HL-60 (cell line): ENCODE data around the gene TTLL3.
"Not testable (repeated sequence)": the region's sequence is repeated elsewhere in the genome, so short reads cannot be mapped to it uniquely, and the experiment has no call there.

Experiments used
- DNase-seq, 2 experiments: peaks; one replicate each; pipeline ENCODE4 v3.0.0-alpha.2; 2010 to 2020; ENCODE audit warnings: low read depth in 1 of 2, low spot score in 1 of 2
- H3K27ac ChIP-seq: fragments of 250-450 bp; sonication (Bioruptor Pico); replicated peaks from 2 replicates; pipeline ENCODE4 v1.5.1; 2020; ENCODE audit warnings: mild to moderate bottlenecking, moderate library complexity
- H3K27me3 ChIP-seq: fragments of 250-450 bp; sonication (Bioruptor Pico); 2 replicates; pipeline ENCODE4 v1.5.1; 2021; ENCODE audit warnings: mild to moderate bottlenecking, moderate library complexity; ENCODE audit not compliant: insufficient read depth, poor library complexity, severe bottlenecking
- H3K4me3 ChIP-seq: replicated peaks from 2 replicates; pipeline ENCODE4 v1.5.1; 2011; ENCODE audit warnings: mild to moderate bottlenecking, control low read depth, low read length; ENCODE audit not compliant: insufficient read depth
- GABPA ChIP-seq: IDR thresholded peaks from 2 replicates; pipeline ENCODE4 v1.6.1; 2012; ENCODE audit warnings: low read depth
- POLR2AphosphoS5 ChIP-seq: IDR thresholded peaks from 2 replicates; pipeline ENCODE4 v1.6.1; 2012; ENCODE audit warnings: low read depth
- REST ChIP-seq: IDR thresholded peaks from 2 replicates; pipeline ENCODE4 v1.6.1; 2012; ENCODE audit warnings: low read depth; ENCODE audit not compliant: insufficient replicate concordance
- SPI1 ChIP-seq: IDR thresholded peaks from 2 replicates; pipeline ENCODE4 v1.6.1; 2012; ENCODE audit warnings: low read depth, mild to moderate bottlenecking, borderline replicate concordance
- TF ChIP-seq, protein P1 (sequence below): IDR thresholded peaks from one replicate; pipeline ENCODE4 v1.5.1; 2011; ENCODE audit warnings: low read length, control low read depth, inconsistent platforms; ENCODE audit not compliant: insufficient read depth

The TTLL3 gene

DNA sequence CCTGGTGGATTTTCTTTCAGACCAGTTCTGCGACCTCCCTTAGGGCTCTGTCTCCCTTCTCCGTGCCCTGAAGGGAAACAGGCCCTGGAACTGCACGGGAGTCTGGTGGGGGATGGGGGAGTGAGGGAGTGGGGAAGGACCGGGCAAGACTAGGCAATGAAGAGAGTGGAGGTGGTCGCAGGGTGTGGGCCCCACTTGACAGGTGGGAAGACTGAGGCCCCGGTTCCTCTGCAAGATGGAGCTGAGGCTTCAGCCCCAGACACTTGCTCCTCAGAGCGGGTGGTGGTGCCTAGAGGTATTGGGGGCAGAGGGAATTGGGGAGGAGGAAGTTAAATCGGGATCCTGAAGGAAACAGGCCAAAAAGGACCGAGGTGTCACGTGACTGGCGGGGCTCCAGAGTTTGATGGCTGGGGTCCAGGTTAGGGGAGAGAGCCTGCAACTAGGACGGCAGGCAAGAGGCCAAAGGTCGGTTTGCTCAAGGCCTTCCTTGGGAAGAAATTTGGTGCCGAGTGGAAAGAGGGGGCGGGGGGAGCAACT, 39.7 kb upstream of the TTLL3 start:
- no peaks in the 10 kb centered on the region for H3K27me3 ChIP-seq
- peak overlapping the region; percentile 64 for H3K27ac ChIP-seq
- H3K4me3 ChIP-seq, result peak overlapping the region; percentile 80
- DNase-seq, result no peak
- TF ChIP-seq SPI1 (no peak), POLR2AphosphoS5 (no peak), GABPA (no peak), REST (no peak)
- TF ChIP-seq, protein P1, sequence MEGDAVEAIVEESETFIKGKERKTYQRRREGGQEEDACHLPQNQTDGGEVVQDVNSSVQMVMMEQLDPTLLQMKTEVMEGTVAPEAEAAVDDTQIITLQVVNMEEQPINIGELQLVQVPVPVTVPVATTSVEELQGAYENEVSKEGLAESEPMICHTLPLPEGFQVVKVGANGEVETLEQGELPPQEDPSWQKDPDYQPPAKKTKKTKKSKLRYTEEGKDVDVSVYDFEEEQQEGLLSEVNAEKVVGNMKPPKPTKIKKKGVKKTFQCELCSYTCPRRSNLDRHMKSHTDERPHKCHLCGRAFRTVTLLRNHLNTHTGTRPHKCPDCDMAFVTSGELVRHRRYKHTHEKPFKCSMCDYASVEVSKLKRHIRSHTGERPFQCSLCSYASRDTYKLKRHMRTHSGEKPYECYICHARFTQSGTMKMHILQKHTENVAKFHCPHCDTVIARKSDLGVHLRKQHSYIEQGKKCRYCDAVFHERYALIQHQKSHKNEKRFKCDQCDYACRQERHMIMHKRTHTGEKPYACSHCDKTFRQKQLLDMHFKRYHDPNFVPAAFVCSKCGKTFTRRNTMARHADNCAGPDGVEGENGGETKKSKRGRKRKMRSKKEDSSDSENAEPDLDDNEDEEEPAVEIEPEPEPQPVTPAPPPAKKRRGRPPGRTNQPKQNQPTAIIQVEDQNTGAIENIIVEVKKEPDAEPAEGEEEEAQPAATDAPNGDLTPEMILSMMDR, result no peak

- not testable (repeated sequence) for DNase-seq, H3K27ac ChIP-seq, H3K27me3 ChIP-seq, H3K4me3 ChIP-seq
Observed at GRCh38 chr3:9771007-9771406, 39.1 kb upstream of the TTLL3 start.

DNA sequence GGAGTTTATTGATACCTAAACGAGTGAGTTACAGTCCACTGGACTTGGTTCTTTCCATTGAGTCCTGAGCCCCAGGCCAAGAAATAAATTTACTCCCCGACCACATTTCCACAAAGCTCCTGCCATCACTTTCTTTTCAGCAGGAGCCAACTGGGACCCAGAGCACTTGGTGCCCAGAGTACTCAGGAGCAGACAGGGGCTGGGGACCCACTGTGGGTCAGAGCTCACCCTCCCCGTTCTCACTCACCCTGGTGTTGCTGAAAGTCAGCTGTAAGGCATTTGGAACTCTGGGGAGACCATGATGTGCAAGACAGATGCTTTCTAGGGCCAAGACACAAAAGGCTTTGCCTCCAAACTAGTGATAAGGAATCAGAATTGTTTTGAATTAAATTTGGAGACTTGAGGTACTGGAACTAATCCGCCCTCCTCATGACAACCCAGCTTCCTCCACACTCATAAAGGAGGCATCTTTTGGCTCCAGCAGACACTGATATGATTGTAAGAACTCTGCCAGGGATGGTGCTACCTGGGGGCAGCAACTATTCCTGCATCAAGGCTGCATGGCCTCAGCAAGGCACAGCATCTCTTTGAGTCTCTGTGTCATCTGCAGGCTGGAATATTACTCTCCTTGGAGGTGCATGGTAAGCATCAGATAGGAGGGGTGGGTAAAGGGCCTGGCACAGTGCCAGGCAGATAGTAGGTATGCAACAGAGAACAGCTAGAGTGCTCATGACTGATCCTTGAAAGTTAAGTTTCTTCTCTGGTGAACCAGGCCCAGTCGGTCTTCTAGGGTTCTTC, 33.0 kb upstream of the TTLL3 start:
- no peak overlapping the region for H3K4me3 ChIP-seq
- H3K27me3 ChIP-seq, result no peaks in the 10 kb centered on the region
- H3K27ac ChIP-seq, result peak overlapping the region; percentile 96
- TF ChIP-seq REST, result no peak
- DNase-seq, result no peak

- Histone ChIP-seq H3K4me3 (no peak overlapping the region), H3K27me3 (no peaks in the 10 kb centered on the region), H3K27ac (peak overlapping the region; percentile 96)
- TF ChIP-seq, protein P1, result no peak
- TF ChIP-seq GABPA (no peak), POLR2AphosphoS5 (no peak)
- no peak for DNase-seq
Observed at GRCh38 chr3:9777694-9778021, 32.4 kb upstream of the TTLL3 start.
